Endothelial cell of umbilical vein (primary cell): ENCODE measurements around the gene ANGPTL5. TPM values are rescaled to one million over a fixed set of nuclear protein-coding genes. Genes with fewer than 3 reads are reported as not detected.

ENCODE experiments used
- BruUV-seq: library from RNA; stranded (reverse); fragments of 400-500 nt; replicated peaks from 2 replicates; lab custom pipeline; 2021; lab: Mats Ljungman, UMichigan
- CTCF ChIA-PET: fragments of 300-600, 350-600 bp; sonication (Branson Sonifier 250); formaldehyde crosslinking; loops from one replicate; lab custom pipeline; 2021; ENCODE audit warnings: antibody characterized with exemption, inconsistent platforms; lab: Charles Lee
- POLR2A ChIA-PET: fragments of 300-600, 350-600 bp; sonication (Branson Sonifier 250); formaldehyde crosslinking; loops from one replicate; lab custom pipeline; 2021; ENCODE audit warnings: antibody characterized with exemption, inconsistent platforms; lab: Charles Lee
- DNase-seq: peaks from one replicate; pipeline ENCODE4 v3.0.0-alpha.2; 2011; ENCODE audit warnings: low read depth, low spot score
- FAIRE-seq: peaks from 2 replicates; lab custom pipeline; 2011; peaks lifted over from hg19 to GRCh38; lab: Jason Lieb, UNC
- H2AFZ ChIP-seq: 2 replicates; pipeline ENCODE4 v1.6.0; 2012; ENCODE audit warnings: low read depth, low read length, control low read depth, inconsistent platforms
- H3K27ac ChIP-seq: 2 replicates; pipeline ENCODE4 v1.5.1; 2011; ENCODE audit warnings: low read depth, mild to moderate bottlenecking, control low read depth, low read length, moderate library complexity; ENCODE audit not compliant: insufficient read depth
- H3K27me3 ChIP-seq, 2 experiments: 2 replicates each; pipeline versions ENCODE4 v1.6.0 to v1.6.1; 2011; ENCODE audit warnings: low read length in 2 of 2, mixed read lengths in 1 of 2; ENCODE audit not compliant: control insufficient read depth in 2 of 2, insufficient read depth in 2 of 2
- H3K36me3 ChIP-seq, 2 experiments: 2 replicates in 1 of 2; 3 replicates in 1 of 2; pipeline ENCODE4 v1.5.1; 2011; ENCODE audit warnings: low read length in 2 of 2, mild to moderate bottlenecking in 1 of 2, moderate library complexity in 1 of 2; ENCODE audit not compliant: control insufficient read depth in 2 of 2, insufficient read depth in 2 of 2; ENCODE audit errors: extremely low read depth in 1 of 2
- H3K4me1 ChIP-seq: 3 replicates; pipeline ENCODE4 v1.5.1; 2011; ENCODE audit warnings: mild to moderate bottlenecking, low read length; ENCODE audit not compliant: control insufficient read depth, insufficient read depth; ENCODE audit errors: extremely low read depth
- H3K4me2 ChIP-seq: 2 replicates; pipeline ENCODE4 v1.6.1; 2011; ENCODE audit warnings: low read length, control low read depth, mixed read lengths; ENCODE audit not compliant: insufficient read depth
- H3K4me3 ChIP-seq, 3 experiments: fragments of 200-600 bp in 1 of 3; sonication (generic), shearing (Covaris generic) in 1 of 3; replicated peaks in 1 of 3; 2 replicates each; pipeline ENCODE4 v1.5.1; 2011 to 2016; ENCODE audit warnings: control low read depth in 3 of 3, low read length in 3 of 3, mild to moderate bottlenecking in 2 of 3, inconsistent platforms in 1 of 3, low read depth in 1 of 3, moderate library complexity in 1 of 3; ENCODE audit not compliant: insufficient read depth in 1 of 3
- H3K79me2 ChIP-seq: 2 replicates; pipeline ENCODE4 v1.6.0; 2012; ENCODE audit warnings: low read length, inconsistent platforms; ENCODE audit not compliant: control insufficient read depth, insufficient read depth
- H3K9ac ChIP-seq: replicated peaks from 2 replicates; pipeline ENCODE3; 2011; ENCODE audit warnings: low read length, control low read depth; ENCODE audit not compliant: insufficient read depth; ENCODE audit errors: extremely low read depth
- H3K9me1 ChIP-seq: replicated peaks from 3 replicates; pipeline ENCODE4 v1.6.0; 2011; ENCODE audit warnings: mild to moderate bottlenecking, low read length; ENCODE audit not compliant: control insufficient read depth, insufficient read depth; ENCODE audit errors: extremely low read depth
- H3K9me3 ChIP-seq: replicated peaks from 2 replicates; pipeline ENCODE4 v1.5.1; 2012; ENCODE audit warnings: low read length, inconsistent platforms; ENCODE audit not compliant: control insufficient read depth, insufficient read depth
- H4K20me1 ChIP-seq: replicated peaks from 2 replicates; pipeline ENCODE3; 2011; ENCODE audit warnings: mild to moderate bottlenecking, low read length; ENCODE audit not compliant: control insufficient read depth, insufficient read depth; ENCODE audit errors: extremely low read depth
- CTCF ChIP-seq, 2 donors: IDR thresholded peaks; 1 replicate in 1 of 2; 2 replicates in 1 of 2; pipeline ENCODE4 v1.5.1; 2011; ENCODE audit warnings: low read length in 2 of 2, mild to moderate bottlenecking in 2 of 2, moderate library complexity in 2 of 2, control low read depth in 1 of 2, inconsistent platforms in 1 of 2, low read depth in 1 of 2; ENCODE audit not compliant: insufficient read depth in 1 of 2; ENCODE audit errors: extremely low read depth in 1 of 2
- EZH2 ChIP-seq: IDR thresholded peaks from 2 replicates; pipeline ENCODE4 v1.6.1; 2012; ENCODE audit warnings: borderline replicate concordance, low read depth, mild to moderate bottlenecking, moderate library complexity, low read length, inconsistent platforms; ENCODE audit not compliant: severe bottlenecking
- FOS ChIP-seq: IDR thresholded peaks from 2 replicates; pipeline ENCODE4 v1.6.1; 2011; ENCODE audit warnings: mild to moderate bottlenecking, low read length, moderate library complexity, borderline replicate concordance; ENCODE audit not compliant: insufficient read depth
- GATA2 ChIP-seq: IDR thresholded peaks from 2 replicates; pipeline ENCODE4 v1.7.0; 2011; ENCODE audit warnings: low read depth, mild to moderate bottlenecking, moderate library complexity, mixed read lengths, low read length; ENCODE audit not compliant: insufficient read length, insufficient read depth
- JUN ChIP-seq: IDR thresholded peaks from 2 replicates; pipeline ENCODE4 v1.6.1; 2011; ENCODE audit warnings: borderline replicate concordance, low read depth; ENCODE audit not compliant: insufficient read length, insufficient read depth
- MAX ChIP-seq: IDR thresholded peaks from 2 replicates; pipeline ENCODE4 v1.6.1; 2011; ENCODE audit not compliant: insufficient read depth, insufficient read length
- MYC ChIP-seq: IDR thresholded peaks from one replicate; pipeline ENCODE4 v1.6.1; 2011; ENCODE audit warnings: mild to moderate bottlenecking, low read depth, low read length
- POLR2A ChIP-seq: IDR thresholded peaks from 2 replicates; pipeline ENCODE4 v1.6.1; 2012; ENCODE audit warnings: low read depth, mild to moderate bottlenecking, control low read depth, low read length
- POLR2AphosphoS5 ChIP-seq: IDR thresholded peaks from 2 replicates; pipeline ENCODE4 v1.6.1; 2012; ENCODE audit warnings: low read depth, mild to moderate bottlenecking, control low read depth, low read length, moderate library complexity; ENCODE audit not compliant: insufficient read depth
- dilution Hi-C: fragments of 300-500 bp; cut with MboI; formaldehyde crosslinking; loops from one replicate; pipeline ENCODE4 v1.15.0; 2019; ENCODE audit warnings: low sequenced_read_pairs; ENCODE audit not compliant: extremely low pct_ligation_motif_present
- intact Hi-C: fragments of 100-400 bp; cut with micrococcal nuclease; formaldehyde crosslinking; loops from one replicate; pipeline ENCODE4 v1.10.0; 2022
- polyA plus RNA-seq, 4 experiments: library from polyadenylated mRNA; depleted of rRNA in 3 of 4; stranded (reverse) in 3 of 4; unstranded in 1 of 4; fragments of >200 nt; gene quantifications; 2 replicates each; pipeline versions ENCODE4 v1.2.1 to v1.2.3, GENCODE V29; 2011 to 2012; ENCODE audit warnings: missing spikeins in 1 of 4
- total RNA-seq: library from RNA; stranded (reverse); gene quantifications from 2 replicates; pipeline ENCODE4 v1.2.3, GENCODE V29; 2021

Gene ANGPTL5
- total and polyA plus RNA-seq, 2 donors (not counting 3 experiments of a cell fraction or from before 2014, with no cell fraction given), result 0.12 TPM; not detected in 1

GRCh38 chr11:101920992-101921391 is 4.7 kb upstream of the ANGPTL5 start:
- intact Hi-C loops, result no loop called here
- Histone ChIP-seq H3K4me1 (peaks cover 6% of the 10 kb centered on the region), H3K27me3 (no peaks in the 10 kb centered on the region), H3K79me2 (peaks cover 2% of the 10 kb centered on the region), H3K9ac (no peak overlapping the region), H2AFZ (no peak overlapping the region), H3K9me1 (no peaks in the 10 kb centered on the region), H3K36me3 (no peaks in the 10 kb centered on the region), H3K4me3 (no peak overlapping the region), H3K4me2 (no peak overlapping the region), H3K9me3 (no peaks in the 10 kb centered on the region), H4K20me1 (no peaks in the 10 kb centered on the region), H3K27ac (no peak overlapping the region)
- dilution Hi-C loops, result no loop called here
- ChIA-PET POLR2A (no interaction called here), CTCF (interaction anchor here (0.6 kb wide), 1 partner anchor 1627 kb away, joined by 3 read pairs; no protein-coding TSS in a partner anchor)
- BruUV-seq, result no TSS peak
- TF ChIP-seq MAX, result no peak
- TF ChIP-seq POLR2A, result no peak
- no peak for TF ChIP-seq EZH2
- no peak for TF ChIP-seq POLR2AphosphoS5
- no peak for TF ChIP-seq CTCF (IDR thresholded peaks at IDR 0.05; ENCODE audit: extremely low read depth in 1 of 2, insufficient read depth in 1 of 2, low read depth in 1 of 2, low read length in 2 of 2)
- TF ChIP-seq JUN, result no peak
- no peak for TF ChIP-seq MYC
- TF ChIP-seq GATA2, result no peak
- no peak for TF ChIP-seq FOS
- DNase-seq (no peak), FAIRE-seq (no peak)
